NCI-H2081 treated with DMSO at 0.1 percent for 48 hours (cell line): ENCODE results near the gene RPS23.

Experiments used
- DNase-seq: peaks from one replicate; lab custom pipeline; 2025; lab: John Stamatoyannopoulos, UW

The RPS23 gene

DNA sequence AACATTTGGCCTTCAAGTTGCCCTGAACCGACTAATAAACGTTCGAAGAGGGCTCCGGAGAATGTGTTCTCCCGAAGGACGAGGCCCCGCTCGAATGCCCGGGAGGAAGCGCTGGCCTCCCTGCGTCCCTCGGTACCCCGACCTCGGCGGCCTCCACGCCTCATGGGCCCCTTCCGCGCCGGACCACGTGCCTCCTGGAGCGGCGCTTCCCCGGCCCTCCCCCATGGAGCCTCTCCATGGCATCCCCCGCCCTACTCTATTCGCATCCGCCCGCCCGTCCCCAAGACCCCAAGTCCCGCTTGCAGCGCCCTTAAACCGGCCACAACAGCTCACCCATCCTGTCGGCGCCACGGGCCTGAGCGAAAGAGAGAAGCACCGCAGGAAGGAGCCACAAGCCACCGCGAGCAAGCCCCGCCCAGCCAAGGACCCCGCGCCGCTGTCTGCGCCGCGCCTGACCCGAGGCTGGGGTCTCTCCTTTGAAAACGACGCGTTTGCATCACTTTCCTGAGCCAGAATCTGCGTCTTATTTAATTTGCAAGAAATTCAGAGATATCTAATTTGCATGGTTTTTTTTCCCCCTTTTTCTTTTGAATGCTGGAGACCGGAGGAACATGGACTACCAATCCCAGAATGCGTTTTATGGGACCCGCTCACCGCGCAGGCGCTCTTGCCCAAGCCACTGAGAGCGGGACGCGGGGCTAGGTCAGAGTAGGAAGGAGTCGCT, at the start of gene RPS23:
TSS of gene RPS23 (minus strand) at position 368 of the 724 bp plus-strand sequence. CDS start at position 337, 31 bp downstream.
- DNase-seq, result peak; percentile 72

- no peak for DNase-seq
Measured at GRCh38 chr5:82327941-82328340, 49.8 kb upstream of the RPS23 start.

- no peak for DNase-seq
Measured at GRCh38 chr5:82325996-82326395, 47.8 kb upstream of the RPS23 start.

DNA sequence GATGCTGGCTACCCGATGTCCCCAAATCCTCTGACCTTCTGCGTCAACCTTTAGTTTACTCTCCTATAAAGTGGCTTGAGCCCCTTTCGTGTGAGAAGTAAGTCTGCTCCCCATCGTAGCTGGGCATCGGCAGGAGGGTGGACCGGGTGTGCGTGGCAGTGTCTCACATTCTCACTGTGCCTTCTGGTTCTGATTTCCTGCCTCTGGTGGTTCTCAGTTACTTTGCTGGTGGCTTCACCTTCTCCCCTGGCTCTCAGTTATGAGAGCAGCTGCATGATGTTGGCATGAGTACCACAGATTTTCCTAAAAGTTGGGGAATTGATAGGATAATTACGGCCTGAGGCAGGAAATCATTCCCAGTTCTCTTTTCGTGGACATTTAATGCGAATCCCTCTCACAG, 47.0 kb upstream of the RPS23 start:
- DNase-seq, result no peak

DNA sequence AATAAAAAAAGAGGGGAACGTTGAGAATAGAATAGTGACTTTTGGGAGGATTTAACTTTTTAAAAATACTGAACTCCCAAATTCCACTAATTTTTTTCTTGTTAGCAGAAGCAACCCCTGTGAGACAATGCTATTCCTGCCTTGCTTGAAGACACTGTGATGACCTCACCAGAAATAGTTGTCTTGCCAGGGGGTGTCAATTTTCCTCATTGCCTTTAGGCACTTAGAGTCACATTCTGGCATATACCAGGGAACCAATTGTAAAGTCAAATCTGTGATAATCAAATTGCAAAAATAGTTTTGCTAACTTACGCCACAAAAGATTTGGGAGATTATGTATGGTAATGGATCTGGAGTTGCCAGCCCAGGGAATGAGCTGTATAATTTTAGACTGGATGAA, 42.8 kb upstream of the RPS23 start:
- DNase-seq, result no peak

- DNase-seq, result no peak
Measured at GRCh38 chr5:82319651-82320376, 41.7 kb upstream of the RPS23 start.

- DNase-seq, result no peak
Measured at GRCh38 chr5:82319192-82319591, 41.0 kb upstream of the RPS23 start.

DNA sequence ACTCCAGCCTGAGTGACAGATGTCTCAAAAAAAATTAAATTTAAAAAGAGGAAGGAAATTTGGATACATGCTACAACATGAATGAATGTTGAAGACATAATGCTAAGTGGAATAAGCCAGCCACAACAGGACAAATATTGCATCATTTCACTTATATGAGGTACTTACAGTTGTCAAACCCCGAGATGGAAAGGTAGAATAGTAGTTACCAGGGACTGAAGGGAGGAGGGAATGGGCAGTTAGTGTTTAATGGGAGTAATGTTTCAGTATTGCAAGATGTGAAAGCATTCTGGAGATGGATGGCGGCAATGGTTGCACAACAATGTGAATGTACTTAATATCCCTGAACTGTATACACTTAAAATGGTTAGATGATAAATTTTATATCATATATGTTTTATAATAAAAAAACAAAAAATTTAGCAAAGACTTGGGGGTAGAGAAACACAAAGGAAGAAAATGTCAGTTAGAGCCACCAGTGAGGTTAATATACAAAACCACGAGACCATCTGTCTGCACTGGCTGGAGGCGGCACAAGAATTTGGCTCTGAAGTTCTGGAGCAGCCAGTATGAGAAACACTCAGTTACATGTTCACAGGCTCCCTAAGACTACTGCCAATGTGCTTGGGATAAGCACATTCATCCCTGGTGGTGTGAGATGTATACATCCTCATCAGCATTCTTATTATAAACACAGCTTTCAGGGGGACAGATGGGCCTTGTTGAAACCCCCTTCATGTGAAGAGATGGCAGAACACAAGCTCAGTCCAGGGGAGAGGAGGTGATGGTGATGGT, 37.0 kb upstream of the RPS23 start:
- no peak for DNase-seq

GRCh38 chr5:82313016-82313415, 34.9 kb upstream of the RPS23 start:
- DNase-seq, result no peak

DNA sequence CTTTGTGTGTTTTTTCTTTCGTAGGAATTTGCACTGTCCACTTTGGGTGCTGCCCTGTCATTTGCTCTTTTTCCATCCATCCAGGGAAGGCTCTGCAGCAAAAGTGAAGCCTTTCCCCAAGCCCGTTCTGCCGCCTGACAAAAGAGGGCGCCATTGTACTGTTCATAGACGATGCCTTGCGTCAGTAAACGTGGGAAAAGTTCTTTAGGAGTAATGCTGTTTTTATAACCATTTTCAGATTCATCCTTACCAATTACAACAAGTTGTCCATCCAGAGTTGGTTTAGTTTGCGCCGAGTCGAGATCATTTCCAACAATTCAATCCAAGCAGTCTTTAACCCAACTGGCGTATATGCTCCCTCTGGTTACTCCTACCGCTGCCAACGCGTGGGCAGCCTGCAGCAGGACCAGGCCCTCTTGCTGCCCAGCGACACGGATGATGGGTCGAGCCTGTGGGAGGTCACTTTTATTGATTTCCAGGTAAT, 34.3 kb upstream of the RPS23 start:
- DNase-seq, result no peak

- no peak for DNase-seq
Measured at GRCh38 chr5:82309091-82309531, 31.0 kb upstream of the RPS23 start.

- DNase-seq, result no peak
Measured at GRCh38 chr5:82308416-82308815, 30.3 kb upstream of the RPS23 start.

DNA sequence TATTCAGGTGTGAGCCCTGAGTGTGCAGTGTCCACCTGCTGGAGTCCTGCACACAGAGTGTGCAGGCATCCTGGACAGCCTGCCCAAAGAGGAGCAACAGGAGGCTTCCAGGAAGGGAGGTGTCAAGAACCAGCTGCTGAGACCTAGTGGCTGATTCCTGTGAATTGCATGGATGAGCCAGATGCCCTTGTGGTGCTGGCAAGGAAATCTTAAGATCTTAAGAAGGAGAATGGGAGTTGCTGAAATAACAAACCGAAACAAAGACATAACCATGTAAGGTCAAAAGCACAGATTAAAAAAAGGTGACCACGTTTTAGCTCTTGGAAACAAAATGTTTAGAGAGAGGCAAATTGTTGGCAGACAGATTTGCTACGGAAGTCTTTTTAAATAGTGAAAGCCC, 29.3 kb upstream of the RPS23 start:
- DNase-seq, result no peak

DNA sequence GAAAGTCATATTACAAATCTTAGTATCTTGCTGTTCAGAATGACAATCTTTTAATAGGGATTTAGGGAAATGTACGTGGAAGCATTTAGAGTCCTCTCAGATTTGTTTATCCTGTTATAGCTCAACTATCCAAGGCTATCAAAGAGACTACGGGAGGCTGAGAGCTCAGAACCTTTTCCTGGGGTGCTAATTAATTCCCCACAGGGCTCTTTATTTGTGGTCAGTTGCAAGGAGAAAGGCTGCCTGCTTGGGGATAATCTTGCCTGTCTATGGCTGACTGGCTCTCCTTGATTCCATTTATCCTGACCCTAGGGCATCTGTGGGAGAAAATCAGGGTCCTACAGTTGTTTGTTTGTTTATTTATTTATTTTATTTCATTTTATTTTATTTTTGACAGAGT, 28.0 kb upstream of the RPS23 start:
- no peak for DNase-seq

DNA sequence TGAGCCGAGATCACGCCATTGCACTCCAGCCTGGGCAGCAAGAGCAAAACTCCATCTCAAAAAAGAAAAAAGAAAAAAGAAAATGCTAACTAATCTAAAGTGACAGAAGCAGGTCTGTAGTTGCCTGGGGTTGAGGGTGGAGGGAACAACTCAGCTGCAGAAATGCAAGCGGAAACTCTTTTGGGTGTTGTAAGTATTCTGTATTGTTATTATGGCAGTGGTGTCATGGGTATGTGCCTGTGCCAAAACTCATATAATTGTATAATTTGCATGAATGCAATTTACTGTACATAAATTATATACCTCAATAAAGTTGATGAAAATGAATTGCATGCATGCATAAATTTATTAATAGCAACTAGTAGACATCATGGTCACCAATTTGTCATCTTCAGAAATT, 23.0 kb upstream of the RPS23 start:
- no peak for DNase-seq

DNA sequence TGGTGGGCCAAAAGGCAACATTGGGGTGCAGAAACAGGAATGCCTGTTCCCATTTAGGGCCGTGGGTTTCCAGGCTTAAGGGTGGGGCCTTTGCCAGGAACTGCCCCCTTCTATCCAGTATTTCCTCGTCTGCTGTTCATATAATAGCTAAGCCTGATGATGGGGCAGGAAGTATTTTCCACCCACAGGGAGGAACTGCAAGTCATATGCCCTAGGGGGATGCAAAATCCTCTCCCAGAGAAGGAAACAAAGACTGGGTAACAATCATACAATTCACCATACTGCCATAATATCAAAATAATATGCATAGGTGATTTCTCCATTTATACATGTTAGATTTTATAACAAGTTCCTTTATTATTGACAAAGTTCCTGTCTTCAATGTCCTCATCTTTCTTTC, 20.5 kb upstream of the RPS23 start:
- no peak for DNase-seq

DNA sequence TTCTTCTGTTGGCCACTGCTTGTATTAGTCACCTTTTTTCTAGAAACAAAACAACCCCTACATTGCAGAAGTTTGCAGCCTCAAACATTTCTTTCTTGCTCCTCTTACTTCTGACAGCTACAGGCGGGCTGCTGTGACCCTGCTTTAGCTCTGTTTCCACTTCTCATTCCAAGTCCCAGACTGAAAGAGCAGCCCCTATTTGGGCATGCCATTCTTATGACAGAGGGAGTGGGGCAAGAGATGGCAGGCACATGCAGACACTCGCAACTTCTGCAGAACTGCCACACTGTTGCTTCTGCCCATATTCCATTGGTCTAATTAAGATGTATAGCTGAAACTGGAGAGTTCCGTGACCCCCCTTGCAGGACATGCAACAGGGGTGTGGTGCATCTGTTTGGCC, 19.6 kb upstream of the RPS23 start:
- no peak for DNase-seq

DNA sequence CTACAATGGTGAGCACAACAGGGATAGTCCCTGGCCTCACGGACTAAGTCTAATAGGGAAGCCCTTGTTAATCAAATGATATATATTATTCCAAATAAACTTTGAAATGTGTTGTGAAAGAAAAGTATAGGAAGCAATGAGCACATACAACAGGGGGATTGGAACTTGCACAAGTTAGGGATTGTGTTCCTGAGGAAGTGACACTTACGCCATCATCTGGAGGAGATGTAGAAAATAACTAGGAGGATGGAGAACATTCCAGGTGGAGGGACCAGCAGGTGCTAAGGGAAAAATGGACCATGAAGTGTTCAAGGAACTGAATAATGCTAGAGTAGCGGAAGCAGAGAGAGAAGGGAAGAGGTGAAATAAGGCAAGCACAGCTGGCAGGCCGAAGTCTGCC, 18.8 kb upstream of the RPS23 start:
- DNase-seq, result no peak

GRCh38 chr5:82295959-82296531, 17.9 kb upstream of the RPS23 start:
- DNase-seq, result no peak

DNA sequence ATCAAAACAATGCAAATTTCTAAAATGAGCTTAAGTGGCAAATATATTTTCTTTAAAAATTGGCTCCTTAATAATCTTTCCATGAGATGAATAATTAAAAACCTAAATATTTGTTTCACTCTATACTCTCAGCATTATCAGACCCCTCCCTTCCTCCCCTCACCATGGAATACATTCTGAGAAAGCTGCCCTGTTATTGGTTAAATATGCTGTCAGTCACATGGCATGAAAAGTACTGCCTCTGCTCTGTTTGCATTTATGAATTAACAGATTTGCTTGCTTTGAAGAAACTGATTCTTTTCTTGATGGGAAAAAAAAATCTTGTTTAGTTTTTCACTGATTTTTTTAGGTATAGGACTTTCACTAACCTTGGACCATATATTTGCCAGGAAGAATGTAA, 17.0 kb upstream of the RPS23 start:
- DNase-seq, result no peak

GRCh38 chr5:82291420-82291819, 13.3 kb upstream of the RPS23 start:
- no peak for DNase-seq

DNA sequence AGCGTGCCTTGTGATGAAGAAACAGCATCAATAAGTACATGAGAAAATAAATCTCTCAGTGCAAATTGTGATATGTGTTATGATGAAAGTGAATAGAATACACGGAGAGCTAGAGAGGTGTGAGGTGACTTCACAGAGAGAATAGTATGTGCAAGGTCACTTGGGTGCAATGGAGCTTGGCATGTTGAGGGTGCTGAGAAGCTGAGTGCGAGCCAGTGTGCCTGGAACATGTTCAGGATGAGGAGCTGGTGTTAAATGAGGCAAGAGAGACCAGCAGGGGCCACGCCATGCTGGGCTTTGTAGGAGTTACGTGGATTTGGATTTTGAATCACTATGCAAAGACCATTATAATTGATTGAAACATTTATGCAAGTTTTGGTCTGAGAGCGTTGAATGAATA, 12.8 kb upstream of the RPS23 start:
- no peak for DNase-seq
